ENCODE data around the gene DCAF11. TPM values are rescaled to one million over a fixed set of nuclear protein-coding genes. Genes with fewer than 3 reads are reported as not detected.

The DCAF11 gene
- total and polyA plus RNA-seq, 2 of the 13 experiments (the other 11 are each of a cell fraction or from before 2014, with no cell fraction given) = 150 to 257 TPM

DNA sequence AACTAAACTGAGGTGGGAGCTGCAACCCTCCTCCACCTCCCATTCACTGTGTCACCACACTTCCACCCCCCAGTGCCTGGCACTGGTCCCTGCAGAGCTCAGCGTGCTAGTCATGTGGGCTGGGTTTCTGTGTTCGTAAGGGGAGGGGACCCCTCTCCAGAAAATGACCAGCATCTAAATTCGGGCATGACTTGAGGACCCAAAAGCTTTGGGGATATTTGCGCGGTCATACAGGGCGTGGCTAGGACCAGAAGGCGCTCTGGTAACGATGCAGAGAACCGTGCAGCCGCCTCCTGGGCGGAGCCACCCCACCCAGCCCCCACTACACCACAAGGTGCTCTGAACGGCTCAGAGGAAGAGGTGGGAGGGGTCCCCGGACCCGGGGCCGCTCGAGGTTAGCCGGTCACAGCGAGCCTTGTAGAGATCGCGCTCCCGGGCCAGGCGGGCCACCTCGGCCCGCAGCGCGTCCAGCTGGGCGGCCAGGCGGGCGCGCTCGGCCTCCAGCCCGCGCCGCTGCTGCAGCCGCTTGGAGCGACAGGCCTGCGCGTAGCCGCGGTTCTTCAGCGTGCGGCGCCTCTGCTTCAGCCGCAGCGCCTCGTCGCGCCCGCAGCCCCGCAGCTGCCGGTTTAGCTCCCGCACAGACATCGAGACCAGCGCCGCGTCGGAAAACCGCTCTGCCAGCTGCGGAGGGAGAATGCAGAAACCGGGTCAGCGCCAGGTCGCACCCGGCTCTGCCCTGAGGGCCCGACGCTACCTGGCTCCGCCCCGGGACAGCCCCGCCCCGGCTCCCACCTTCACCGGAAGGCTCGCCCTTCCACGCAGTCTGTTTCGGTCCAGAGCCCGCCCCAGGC, 33.5 kb upstream of the DCAF11 start (continued):
- TF ChIP-seq, protein P1, sequence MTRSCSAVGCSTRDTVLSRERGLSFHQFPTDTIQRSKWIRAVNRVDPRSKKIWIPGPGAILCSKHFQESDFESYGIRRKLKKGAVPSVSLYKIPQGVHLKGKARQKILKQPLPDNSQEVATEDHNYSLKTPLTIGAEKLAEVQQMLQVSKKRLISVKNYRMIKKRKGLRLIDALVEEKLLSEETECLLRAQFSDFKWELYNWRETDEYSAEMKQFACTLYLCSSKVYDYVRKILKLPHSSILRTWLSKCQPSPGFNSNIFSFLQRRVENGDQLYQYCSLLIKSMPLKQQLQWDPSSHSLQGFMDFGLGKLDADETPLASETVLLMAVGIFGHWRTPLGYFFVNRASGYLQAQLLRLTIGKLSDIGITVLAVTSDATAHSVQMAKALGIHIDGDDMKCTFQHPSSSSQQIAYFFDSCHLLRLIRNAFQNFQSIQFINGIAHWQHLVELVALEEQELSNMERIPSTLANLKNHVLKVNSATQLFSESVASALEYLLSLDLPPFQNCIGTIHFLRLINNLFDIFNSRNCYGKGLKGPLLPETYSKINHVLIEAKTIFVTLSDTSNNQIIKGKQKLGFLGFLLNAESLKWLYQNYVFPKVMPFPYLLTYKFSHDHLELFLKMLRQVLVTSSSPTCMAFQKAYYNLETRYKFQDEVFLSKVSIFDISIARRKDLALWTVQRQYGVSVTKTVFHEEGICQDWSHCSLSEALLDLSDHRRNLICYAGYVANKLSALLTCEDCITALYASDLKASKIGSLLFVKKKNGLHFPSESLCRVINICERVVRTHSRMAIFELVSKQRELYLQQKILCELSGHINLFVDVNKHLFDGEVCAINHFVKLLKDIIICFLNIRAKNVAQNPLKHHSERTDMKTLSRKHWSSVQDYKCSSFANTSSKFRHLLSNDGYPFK (CRISPR knock-in tag; IDR thresholded peaks at IDR 0.05; ENCODE audit: borderline replicate concordance) = no peak
- TF ChIP-seq SATB2 (CRISPR knock-in tag; IDR thresholded peaks at IDR 0.05) = no peak; the same call in 1 of the 2 replicates
- peak; percentile 66 for TF ChIP-seq ETV6 (CRISPR knock-in tag; conservative IDR thresholded peaks at IDR 0.05)
- TF ChIP-seq ZNF607 (CRISPR knock-in tag; IDR thresholded peaks at IDR 0.05; ENCODE audit: borderline replicate concordance) = 0 out of 2 replicates have a peak, but pooled peaks have one; percentile 20
- TF ChIP-seq, protein P2, sequence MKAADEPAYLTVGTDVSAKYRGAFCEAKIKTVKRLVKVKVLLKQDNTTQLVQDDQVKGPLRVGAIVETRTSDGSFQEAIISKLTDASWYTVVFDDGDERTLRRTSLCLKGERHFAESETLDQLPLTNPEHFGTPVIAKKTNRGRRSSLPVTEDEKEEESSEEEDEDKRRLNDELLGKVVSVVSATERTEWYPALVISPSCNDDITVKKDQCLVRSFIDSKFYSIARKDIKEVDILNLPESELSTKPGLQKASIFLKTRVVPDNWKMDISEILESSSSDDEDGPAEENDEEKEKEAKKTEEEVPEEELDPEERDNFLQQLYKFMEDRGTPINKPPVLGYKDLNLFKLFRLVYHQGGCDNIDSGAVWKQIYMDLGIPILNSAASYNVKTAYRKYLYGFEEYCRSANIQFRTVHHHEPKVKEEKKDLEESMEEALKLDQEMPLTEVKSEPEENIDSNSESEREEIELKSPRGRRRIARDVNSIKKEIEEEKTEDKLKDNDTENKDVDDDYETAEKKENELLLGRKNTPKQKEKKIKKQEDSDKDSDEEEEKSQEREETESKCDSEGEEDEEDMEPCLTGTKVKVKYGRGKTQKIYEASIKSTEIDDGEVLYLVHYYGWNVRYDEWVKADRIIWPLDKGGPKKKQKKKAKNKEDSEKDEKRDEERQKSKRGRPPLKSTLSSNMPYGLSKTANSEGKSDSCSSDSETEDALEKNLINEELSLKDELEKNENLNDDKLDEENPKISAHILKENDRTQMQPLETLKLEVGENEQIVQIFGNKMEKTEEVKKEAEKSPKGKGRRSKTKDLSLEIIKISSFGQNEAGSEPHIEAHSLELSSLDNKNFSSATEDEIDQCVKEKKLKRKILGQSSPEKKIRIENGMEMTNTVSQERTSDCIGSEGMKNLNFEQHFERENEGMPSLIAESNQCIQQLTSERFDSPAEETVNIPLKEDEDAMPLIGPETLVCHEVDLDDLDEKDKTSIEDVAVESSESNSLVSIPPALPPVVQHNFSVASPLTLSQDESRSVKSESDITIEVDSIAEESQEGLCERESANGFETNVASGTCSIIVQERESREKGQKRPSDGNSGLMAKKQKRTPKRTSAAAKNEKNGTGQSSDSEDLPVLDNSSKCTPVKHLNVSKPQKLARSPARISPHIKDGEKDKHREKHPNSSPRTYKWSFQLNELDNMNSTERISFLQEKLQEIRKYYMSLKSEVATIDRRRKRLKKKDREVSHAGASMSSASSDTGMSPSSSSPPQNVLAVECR (CRISPR knock-in tag; IDR thresholded peaks at IDR 0.05; ENCODE audit: borderline replicate concordance) = peak; percentile 65; the same call in 1 of the 2 replicates
- TF ChIP-seq TGIF2 (CRISPR knock-in tag; IDR thresholded peaks at IDR 0.05) = no peak
- no peak for TF ChIP-seq MIER2 (CRISPR knock-in tag; IDR thresholded peaks at IDR 0.05)
- no peak for TF ChIP-seq NR2C2 (CRISPR knock-in tag; IDR thresholded peaks at IDR 0.05; ENCODE audit: borderline replicate concordance)
- TF ChIP-seq NRL (CRISPR knock-in tag; IDR thresholded peaks at IDR 0.05; ENCODE audit: borderline replicate concordance) = peak; percentile 87
- no peak for TF ChIP-seq ZNF562 (CRISPR knock-in tag; IDR thresholded peaks at IDR 0.05; ENCODE audit: borderline replicate concordance)
- TF ChIP-seq SP4 (CRISPR knock-in tag; IDR thresholded peaks at IDR 0.05) = peak; percentile 46; the same call in 1 of the 2 replicates
- no peak; the same call in 1 of the 2 replicates for TF ChIP-seq CENPT (CRISPR knock-in tag; IDR thresholded peaks at IDR 0.05; ENCODE audit: low read depth)
- TF ChIP-seq ISL2 (CRISPR knock-in tag; IDR thresholded peaks at IDR 0.05) = 0 out of 2 replicates have a peak, but pooled peaks have one; percentile 57
- TF ChIP-seq, protein P3, sequence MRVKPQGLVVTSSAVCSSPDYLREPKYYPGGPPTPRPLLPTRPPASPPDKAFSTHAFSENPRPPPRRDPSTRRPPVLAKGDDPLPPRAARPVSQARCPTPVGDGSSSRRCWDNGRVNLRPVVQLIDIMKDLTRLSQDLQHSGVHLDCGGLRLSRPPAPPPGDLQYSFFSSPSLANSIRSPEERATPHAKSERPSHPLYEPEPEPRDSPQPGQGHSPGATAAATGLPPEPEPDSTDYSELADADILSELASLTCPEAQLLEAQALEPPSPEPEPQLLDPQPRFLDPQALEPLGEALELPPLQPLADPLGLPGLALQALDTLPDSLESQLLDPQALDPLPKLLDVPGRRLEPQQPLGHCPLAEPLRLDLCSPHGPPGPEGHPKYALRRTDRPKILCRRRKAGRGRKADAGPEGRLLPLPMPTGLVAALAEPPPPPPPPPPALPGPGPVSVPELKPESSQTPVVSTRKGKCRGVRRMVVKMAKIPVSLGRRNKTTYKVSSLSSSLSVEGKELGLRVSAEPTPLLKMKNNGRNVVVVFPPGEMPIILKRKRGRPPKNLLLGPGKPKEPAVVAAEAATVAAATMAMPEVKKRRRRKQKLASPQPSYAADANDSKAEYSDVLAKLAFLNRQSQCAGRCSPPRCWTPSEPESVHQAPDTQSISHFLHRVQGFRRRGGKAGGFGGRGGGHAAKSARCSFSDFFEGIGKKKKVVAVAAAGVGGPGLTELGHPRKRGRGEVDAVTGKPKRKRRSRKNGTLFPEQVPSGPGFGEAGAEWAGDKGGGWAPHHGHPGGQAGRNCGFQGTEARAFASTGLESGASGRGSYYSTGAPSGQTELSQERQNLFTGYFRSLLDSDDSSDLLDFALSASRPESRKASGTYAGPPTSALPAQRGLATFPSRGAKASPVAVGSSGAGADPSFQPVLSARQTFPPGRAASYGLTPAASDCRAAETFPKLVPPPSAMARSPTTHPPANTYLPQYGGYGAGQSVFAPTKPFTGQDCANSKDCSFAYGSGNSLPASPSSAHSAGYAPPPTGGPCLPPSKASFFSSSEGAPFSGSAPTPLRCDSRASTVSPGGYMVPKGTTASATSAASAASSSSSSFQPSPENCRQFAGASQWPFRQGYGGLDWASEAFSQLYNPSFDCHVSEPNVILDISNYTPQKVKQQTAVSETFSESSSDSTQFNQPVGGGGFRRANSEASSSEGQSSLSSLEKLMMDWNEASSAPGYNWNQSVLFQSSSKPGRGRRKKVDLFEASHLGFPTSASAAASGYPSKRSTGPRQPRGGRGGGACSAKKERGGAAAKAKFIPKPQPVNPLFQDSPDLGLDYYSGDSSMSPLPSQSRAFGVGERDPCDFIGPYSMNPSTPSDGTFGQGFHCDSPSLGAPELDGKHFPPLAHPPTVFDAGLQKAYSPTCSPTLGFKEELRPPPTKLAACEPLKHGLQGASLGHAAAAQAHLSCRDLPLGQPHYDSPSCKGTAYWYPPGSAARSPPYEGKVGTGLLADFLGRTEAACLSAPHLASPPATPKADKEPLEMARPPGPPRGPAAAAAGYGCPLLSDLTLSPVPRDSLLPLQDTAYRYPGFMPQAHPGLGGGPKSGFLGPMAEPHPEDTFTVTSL (CRISPR knock-in tag; IDR thresholded peaks at IDR 0.05; ENCODE audit: borderline replicate concordance) = no peak
- TF ChIP-seq PCBP2 (optimal IDR thresholded peaks at IDR 0.05; ENCODE audit: low read depth, low read length, poor library complexity, severe bottlenecking) = no peak
